Neural progenitor cell (in vitro differentiated cells): ENCODE measurements around the gene ITGA3. TPM values are rescaled to one million over a fixed set of nuclear protein-coding genes. Genes with fewer than 3 reads are reported as not detected.
A peak's percentile ranks its signal among the peaks of the same experiment; 100 is the strongest.

ENCODE experiments used
- DNase-seq: peaks from one replicate; pipeline ENCODE4 v3.0.0-alpha.2; 2016; ENCODE audit warnings: low spot score
- H2AFZ ChIP-seq: fragments of 200-600 bp; sonication (generic); replicated peaks from 2 replicates; pipeline ENCODE4 v1.6.1; 2016; ENCODE audit warnings: antibody characterized with exemption
- H3F3A ChIP-seq: fragments of 200-600 bp; sonication (generic); 2 replicates; pipeline ENCODE4 v1.6.1; 2016; ENCODE audit warnings: antibody characterized with exemption, low read depth
- H3K27ac ChIP-seq: fragments of 200-600 bp; sonication (generic); 2 replicates; pipeline ENCODE4 v1.5.1; 2016; ENCODE audit warnings: mild to moderate bottlenecking
- H3K27me3 ChIP-seq: fragments of 200-600 bp; sonication (generic); 2 replicates; pipeline ENCODE4 v1.6.1; 2016; ENCODE audit warnings: mild to moderate bottlenecking, moderate library complexity
- H3K36me3 ChIP-seq: fragments of 200-600 bp; sonication (generic); 2 replicates; pipeline ENCODE4 v1.5.1; 2016
- H3K4me1 ChIP-seq: fragments of 200-600 bp; sonication (generic); 2 replicates; pipeline ENCODE4 v1.6.1; 2016; ENCODE audit warnings: mixed run types
- H3K4me2 ChIP-seq: fragments of 200-600 bp; sonication (generic); 2 replicates; pipeline ENCODE4 v1.6.1; 2016
- H3K4me3 ChIP-seq: fragments of 200-600 bp; sonication (generic); 2 replicates; pipeline ENCODE4 v1.5.1; 2016
- H3K79me2 ChIP-seq: fragments of 200-600 bp; sonication (generic); 2 replicates; pipeline ENCODE4 v1.6.1; 2016; ENCODE audit warnings: low read depth
- H3K9ac ChIP-seq: fragments of 200-600 bp; sonication (generic); 2 replicates; pipeline ENCODE4 v1.6.1; 2016
- H3K9me3 ChIP-seq: fragments of 200-600 bp; sonication (generic); 2 replicates; pipeline ENCODE4 v1.5.1; 2016; ENCODE audit warnings: low read depth
- H4K20me1 ChIP-seq: fragments of 200-600 bp; sonication (generic); 2 replicates; pipeline ENCODE4 v1.6.1; 2016; ENCODE audit warnings: low read depth
- H3K27ac Mint-ChIP-seq: 3 replicates; pipeline ENCODE4 v1.8.0; 2021; ENCODE audit warnings: mixed read lengths
- H3K27me3 Mint-ChIP-seq: 2 replicates; pipeline ENCODE4 v1.8.0; 2022; ENCODE audit warnings: low read depth, mild to moderate bottlenecking, inconsistent platforms, moderate library complexity, mixed read lengths; ENCODE audit not compliant: insufficient read depth
- H3K36me3 Mint-ChIP-seq: 3 replicates; pipeline ENCODE4 v1.8.0; 2021; ENCODE audit warnings: mixed read lengths
- H3K4me1 Mint-ChIP-seq: 3 replicates; pipeline ENCODE4 v1.8.0; 2021; ENCODE audit warnings: mixed read lengths
- H3K4me3 Mint-ChIP-seq: 3 replicates; pipeline ENCODE4 v1.8.0; 2021; ENCODE audit warnings: mild to moderate bottlenecking, moderate library complexity, mixed read lengths
- H3K9me3 Mint-ChIP-seq: 3 replicates; pipeline ENCODE4 v1.8.0; 2020; ENCODE audit warnings: mixed read lengths
- EZH2 ChIP-seq: fragments of 200-600 bp; sonication (generic); IDR thresholded peaks from 2 replicates; pipeline ENCODE4 v1.6.1; 2017; ENCODE audit warnings: antibody characterized with exemption, mild to moderate bottlenecking, moderate library complexity
- EZH2phosphoT487 ChIP-seq: fragments of 200-600 bp; sonication (generic); IDR thresholded peaks from 2 replicates; pipeline ENCODE4 v1.6.1; 2017; ENCODE audit warnings: antibody characterized with exemption
- total RNA-seq: library from RNA; depleted of rRNA; stranded (reverse); fragments of >200 nt; gene quantifications from 2 replicates; pipeline ENCODE4 v1.2.3, GENCODE V29; 2015; ENCODE audit warnings: low replicate concordance
- TF ChIP-seq, protein P1 (sequence below): fragments of 200-600 bp; sonication (generic); IDR thresholded peaks from 2 replicates; pipeline ENCODE4 v1.5.1; 2017; ENCODE audit warnings: antibody characterized with exemption, mild to moderate bottlenecking

The ITGA3 gene
- total RNA-seq, 1 donor from 2014 or later, result 7.7 TPM

DNA sequence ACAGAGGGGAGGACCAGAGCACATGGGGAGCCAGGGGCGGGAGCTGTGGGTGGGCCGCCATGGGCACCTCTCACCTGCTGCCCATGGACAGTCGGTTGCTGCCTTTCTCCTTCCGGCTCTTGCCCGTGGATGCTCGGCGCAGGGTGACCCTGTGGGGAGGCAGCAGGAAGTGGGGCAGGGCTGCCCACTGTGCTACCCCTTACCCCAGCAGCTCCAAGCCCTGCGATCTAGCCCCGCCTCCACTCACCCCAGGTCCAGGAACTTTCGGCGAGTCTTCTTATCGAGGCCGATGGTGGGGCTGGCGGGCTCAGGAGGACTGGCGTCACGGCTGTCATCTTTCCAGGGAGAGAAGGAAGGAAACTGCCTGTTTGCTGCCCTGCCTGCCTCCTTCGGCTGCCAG lies 59.8 kb downstream of the ITGA3 start:
- Mint-ChIP-seq H3K36me3 (peaks cover 9% of the 10 kb centered on the region), H3K27ac (no peak overlapping the region), H3K9me3 (no peaks in the 10 kb centered on the region), H3K4me3 (no peak overlapping the region), H3K27me3 (peaks cover 16% of the 10 kb centered on the region), H3K4me1 (peaks cover 36% of the 10 kb centered on the region)
- Histone ChIP-seq H3K4me3 (no peak overlapping the region), H3K79me2 (no peaks in the 10 kb centered on the region), H2AFZ (no peak overlapping the region), H4K20me1 (peaks cover 4% of the 10 kb centered on the region), H3K4me1 (peaks cover 28% of the 10 kb centered on the region), H3K36me3 (no peaks in the 10 kb centered on the region), H3K4me2 (no peak overlapping the region), H3F3A (peaks cover 43% of the 10 kb centered on the region), H3K9me3 (no peaks in the 10 kb centered on the region), H3K9ac (no peak overlapping the region), H3K27ac (no peak overlapping the region), H3K27me3 (peaks cover 29% of the 10 kb centered on the region)
- TF ChIP-seq EZH2phosphoT487, result no peak
- TF ChIP-seq EZH2, result no peak
- TF ChIP-seq, protein P1, sequence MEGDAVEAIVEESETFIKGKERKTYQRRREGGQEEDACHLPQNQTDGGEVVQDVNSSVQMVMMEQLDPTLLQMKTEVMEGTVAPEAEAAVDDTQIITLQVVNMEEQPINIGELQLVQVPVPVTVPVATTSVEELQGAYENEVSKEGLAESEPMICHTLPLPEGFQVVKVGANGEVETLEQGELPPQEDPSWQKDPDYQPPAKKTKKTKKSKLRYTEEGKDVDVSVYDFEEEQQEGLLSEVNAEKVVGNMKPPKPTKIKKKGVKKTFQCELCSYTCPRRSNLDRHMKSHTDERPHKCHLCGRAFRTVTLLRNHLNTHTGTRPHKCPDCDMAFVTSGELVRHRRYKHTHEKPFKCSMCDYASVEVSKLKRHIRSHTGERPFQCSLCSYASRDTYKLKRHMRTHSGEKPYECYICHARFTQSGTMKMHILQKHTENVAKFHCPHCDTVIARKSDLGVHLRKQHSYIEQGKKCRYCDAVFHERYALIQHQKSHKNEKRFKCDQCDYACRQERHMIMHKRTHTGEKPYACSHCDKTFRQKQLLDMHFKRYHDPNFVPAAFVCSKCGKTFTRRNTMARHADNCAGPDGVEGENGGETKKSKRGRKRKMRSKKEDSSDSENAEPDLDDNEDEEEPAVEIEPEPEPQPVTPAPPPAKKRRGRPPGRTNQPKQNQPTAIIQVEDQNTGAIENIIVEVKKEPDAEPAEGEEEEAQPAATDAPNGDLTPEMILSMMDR, result no peak
- DNase-seq, result no peak

DNA sequence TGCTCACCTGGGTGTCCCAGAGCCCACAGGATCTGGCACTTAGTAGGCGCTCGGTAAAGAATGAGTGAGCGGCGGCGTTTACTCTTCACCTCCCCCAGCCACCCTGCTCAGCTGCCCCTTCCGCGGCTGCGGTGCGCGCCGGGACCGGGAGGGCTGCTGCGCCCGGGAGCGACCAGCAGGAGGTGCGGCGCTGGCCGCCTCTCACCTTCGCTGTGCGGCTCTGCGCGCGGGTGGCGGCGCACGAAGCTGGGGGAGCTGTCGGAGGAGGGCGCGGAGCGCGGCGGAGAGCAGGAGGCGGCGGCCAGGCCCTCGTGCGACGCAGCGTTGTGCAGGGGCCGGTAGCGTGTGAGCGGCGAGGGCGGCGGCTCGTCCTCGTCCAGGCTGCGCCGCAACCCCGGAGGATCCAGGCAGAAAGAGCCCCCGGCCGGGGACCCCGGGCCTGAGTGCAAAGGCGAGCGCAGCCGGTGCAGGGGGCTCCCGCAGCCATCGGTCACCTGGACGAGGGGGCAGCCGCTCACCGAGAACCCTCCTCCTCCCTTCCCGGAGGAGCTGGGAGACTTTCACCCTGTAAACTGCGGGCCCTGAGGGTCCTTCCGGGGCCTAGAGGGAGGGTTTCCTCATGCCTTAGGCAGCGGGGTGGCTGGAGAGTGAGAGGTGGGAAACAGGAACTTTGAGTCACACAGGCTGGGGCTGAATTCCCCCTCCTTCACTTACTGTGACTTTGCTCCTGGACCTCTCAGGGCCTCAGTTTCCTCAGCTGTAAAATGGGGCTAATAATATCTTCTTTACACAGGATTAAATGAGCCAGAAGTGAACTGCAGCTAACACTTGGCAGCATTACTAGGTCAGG lies 61.5 kb downstream of the ITGA3 start:
- H3K27me3 Mint-ChIP-seq, result peaks cover 16% of the 10 kb centered on the region
- TF ChIP-seq EZH2phosphoT487 (no peak), EZH2 (peak; percentile 63)
- TF ChIP-seq, protein P1, result peak; percentile 66

DNA sequence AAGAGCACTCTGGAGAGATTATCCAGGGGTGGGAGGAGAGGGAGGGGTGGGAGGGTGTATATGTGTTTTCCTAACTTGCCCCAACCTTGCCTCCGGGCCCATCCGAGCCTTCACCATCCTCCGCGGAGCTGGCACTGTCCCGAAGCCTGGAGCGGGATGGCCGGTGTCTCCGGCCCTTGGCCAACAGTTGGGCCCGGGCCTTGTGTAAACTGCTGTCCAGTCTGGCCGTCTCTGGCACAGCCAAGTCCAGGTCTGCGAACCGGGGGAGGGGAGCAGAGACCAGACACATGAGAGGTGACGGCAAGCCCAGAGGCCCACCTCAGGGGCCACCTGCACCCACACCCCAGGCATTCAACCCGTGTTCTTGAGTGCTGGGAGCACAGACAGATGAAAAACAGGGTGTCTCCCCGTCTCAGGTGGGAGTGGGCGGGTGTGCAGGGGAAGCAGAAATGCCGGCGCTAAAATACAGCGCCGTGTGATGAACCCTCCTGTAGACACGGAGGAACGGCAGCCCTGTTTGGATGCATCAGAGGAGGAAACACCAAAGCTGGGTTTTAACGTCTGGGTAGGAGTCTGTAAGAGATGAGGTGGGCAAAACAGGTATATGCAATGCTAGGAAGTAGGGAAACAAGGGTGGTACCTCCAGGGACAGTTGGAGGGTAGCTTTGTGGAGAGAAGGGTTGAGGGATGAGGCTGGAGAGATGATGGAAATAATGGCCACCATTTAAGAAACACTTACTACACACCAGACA lies 62.3 kb downstream of the ITGA3 start:
- Mint-ChIP-seq H3K4me3 (no peak overlapping the region), H3K9me3 (no peaks in the 10 kb centered on the region), H3K27me3 (peaks cover 16% of the 10 kb centered on the region), H3K27ac (no peak overlapping the region), H3K4me1 (peaks cover 39% of the 10 kb centered on the region), H3K36me3 (peaks cover 16% of the 10 kb centered on the region)
- Histone ChIP-seq H3K36me3 (no peaks in the 10 kb centered on the region), H3K9ac (no peak overlapping the region), H3K27ac (no peak overlapping the region), H3K27me3 (peaks cover 29% of the 10 kb centered on the region), H3K9me3 (no peaks in the 10 kb centered on the region), H4K20me1 (peaks cover 11% of the 10 kb centered on the region), H3K4me2 (no peak overlapping the region), H2AFZ (no peak overlapping the region), H3F3A (peaks cover 51% of the 10 kb centered on the region), H3K79me2 (no peaks in the 10 kb centered on the region), H3K4me3 (no peak overlapping the region), H3K4me1 (peaks cover 30% of the 10 kb centered on the region)
- TF ChIP-seq EZH2phosphoT487 (no peak), EZH2 (no peak)
- TF ChIP-seq, protein P1, result no peak
- DNase-seq, result no peak

More for the DNA sequence above, 61.5 kb downstream of the ITGA3 start:
- H3K27ac ChIP-seq, result no peak overlapping the region
- Mint-ChIP-seq H3K4me3 (no peak overlapping the region), H3K4me1 (peaks cover 33% of the 10 kb centered on the region), H3K9me3 (no peaks in the 10 kb centered on the region), H3K27ac (no peak overlapping the region), H3K36me3 (peaks cover 15% of the 10 kb centered on the region)
- DNase-seq, result peak; percentile 92
- H3K9ac ChIP-seq, result no peak overlapping the region
- peaks cover 22% of the 10 kb centered on the region for H3K4me1 ChIP-seq
- peaks cover 43% of the 10 kb centered on the region for H3F3A ChIP-seq
- peak overlapping the region; percentile 66 for H2AFZ ChIP-seq
- peaks cover 29% of the 10 kb centered on the region for H3K27me3 ChIP-seq
- H3K4me2 ChIP-seq, result peak overlapping the region; percentile 66
- H3K9me3 ChIP-seq, result no peaks in the 10 kb centered on the region
- no peak overlapping the region for H3K4me3 ChIP-seq
- H4K20me1 ChIP-seq, result peaks cover 5% of the 10 kb centered on the region
- no peaks in the 10 kb centered on the region for H3K36me3 ChIP-seq
- H3K79me2 ChIP-seq, result no peaks in the 10 kb centered on the region
